Thyroid gland (tissue), 4 donors: ENCODE data around the gene KRTAP12-4.

ENCODE experiments used
- POLR2A ChIP-seq, 2 donors: fragments of 450-650 bp; IDR thresholded peaks; one replicate each; pipeline ENCODE4 v1.6.1; 2017; ENCODE audit warnings: antibody characterized with exemption in 2 of 2, mild to moderate bottlenecking in 2 of 2, moderate library complexity in 1 of 2
- TF ChIP-seq, protein P1 (sequence below), 6 experiments: fragments of 200-600 bp in 3 of 6; fragments of 450-650 bp in 3 of 6; sonication (generic) in 3 of 6; IDR thresholded peaks; one replicate each; pipeline ENCODE4 v1.5.1; 2016 to 2019; ENCODE audit warnings: antibody characterized with exemption in 6 of 6, mild to moderate bottlenecking in 2 of 6, inconsistent platforms in 1 of 6, moderate library complexity in 1 of 6

DNA sequence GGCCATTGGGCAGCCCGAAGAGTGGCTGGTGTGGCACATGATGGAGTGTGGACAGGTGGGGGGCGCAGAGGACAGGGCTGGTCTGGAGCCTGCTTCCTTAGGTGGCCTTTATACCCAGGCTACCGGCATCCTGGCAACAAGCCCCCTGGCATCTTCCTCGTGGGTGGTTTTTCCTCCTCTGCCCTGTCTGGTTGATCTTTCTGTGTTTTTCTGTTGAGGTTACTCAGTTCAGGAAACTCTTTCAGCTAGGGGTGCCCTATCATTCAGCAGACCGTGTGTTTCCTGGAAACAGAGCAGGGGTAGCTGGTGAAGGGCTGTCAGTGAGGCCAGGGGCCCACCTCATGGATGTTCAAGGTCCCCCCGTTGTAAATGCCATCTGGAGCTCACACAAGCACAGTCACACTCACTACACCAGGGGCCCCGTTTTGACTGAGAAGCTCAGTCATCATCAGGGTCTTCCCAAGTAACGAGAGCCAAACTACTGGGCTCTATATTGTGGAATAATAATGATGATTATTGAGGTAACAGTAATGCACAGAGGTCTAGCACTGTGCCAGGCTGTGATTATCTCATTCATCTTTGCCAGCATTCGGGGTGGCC lies at the start of gene KRTAP12-4:
- TF ChIP-seq, protein P1, sequence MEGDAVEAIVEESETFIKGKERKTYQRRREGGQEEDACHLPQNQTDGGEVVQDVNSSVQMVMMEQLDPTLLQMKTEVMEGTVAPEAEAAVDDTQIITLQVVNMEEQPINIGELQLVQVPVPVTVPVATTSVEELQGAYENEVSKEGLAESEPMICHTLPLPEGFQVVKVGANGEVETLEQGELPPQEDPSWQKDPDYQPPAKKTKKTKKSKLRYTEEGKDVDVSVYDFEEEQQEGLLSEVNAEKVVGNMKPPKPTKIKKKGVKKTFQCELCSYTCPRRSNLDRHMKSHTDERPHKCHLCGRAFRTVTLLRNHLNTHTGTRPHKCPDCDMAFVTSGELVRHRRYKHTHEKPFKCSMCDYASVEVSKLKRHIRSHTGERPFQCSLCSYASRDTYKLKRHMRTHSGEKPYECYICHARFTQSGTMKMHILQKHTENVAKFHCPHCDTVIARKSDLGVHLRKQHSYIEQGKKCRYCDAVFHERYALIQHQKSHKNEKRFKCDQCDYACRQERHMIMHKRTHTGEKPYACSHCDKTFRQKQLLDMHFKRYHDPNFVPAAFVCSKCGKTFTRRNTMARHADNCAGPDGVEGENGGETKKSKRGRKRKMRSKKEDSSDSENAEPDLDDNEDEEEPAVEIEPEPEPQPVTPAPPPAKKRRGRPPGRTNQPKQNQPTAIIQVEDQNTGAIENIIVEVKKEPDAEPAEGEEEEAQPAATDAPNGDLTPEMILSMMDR (IDR thresholded peaks at IDR 0.05) = no peak
- TF ChIP-seq POLR2A (IDR thresholded peaks at IDR 0.05) = no peak
